Measurements from ENCODE around the gene ANAPC16. TPM values are rescaled to one million over a fixed set of nuclear protein-coding genes. Genes with fewer than 3 reads are reported as not detected.

ANAPC16 gene
- total and polyA plus RNA-seq, 2 donors (not counting 1 experiment from before 2014, with no cell fraction given): 104 to 132 TPM

DNA sequence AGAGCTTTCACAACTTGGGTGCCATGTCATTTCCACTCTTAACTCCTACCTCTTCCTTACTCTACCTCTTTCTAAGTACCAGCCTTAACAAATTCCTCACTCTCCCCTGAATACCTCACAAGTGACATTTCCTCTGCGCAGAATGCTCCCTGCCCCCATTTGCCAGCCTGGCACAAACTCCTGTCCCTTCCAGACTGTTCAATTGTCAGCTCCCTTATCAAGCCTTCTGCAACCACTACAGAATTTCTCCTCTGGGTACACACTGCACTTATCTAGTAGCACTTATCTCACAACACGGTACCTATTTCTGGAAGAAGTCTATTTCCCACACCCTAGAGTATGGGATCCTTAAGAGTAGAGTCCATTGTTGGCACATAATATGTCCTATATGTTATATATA, 39.1 kb upstream of the ANAPC16 start:
- WGBS (ENCODE audit: insufficient coverage): 100% methylated on average over 1 of the region's 2 CpGs
- H3K27me3 ChIP-seq (replicated peaks in 1 of 4; ENCODE audit: control extremely low read depth in 1 of 4, control insufficient read depth in 3 of 4, insufficient read depth in 4 of 4, low read length in 3 of 4): no peaks in the 10 kb centered on the region
- H3K4me1 ChIP-seq (ENCODE audit: control insufficient read depth in 2 of 2, insufficient read depth in 2 of 2, low read length in 2 of 2): peaks cover 12% of the 10 kb centered on the region in 2 donors
- H3K36me3 ChIP-seq (replicated peaks in 1 of 2; ENCODE audit: control extremely low read depth in 1 of 2, control insufficient read depth in 1 of 2, extremely low read depth in 1 of 2, insufficient read depth in 2 of 2, low read length in 1 of 2): peaks cover 4 to 12% of the 10 kb centered on the region in 2 experiments
- H3K4me2 ChIP-seq (replicated peaks; ENCODE audit: low read depth, low read length, poor library complexity, severe bottlenecking): no peak overlapping the region
- H3K4me3 ChIP-seq (ENCODE audit: control extremely low read depth in 1 of 5, extremely low read depth in 1 of 5, insufficient read depth in 1 of 5, low read depth in 2 of 5, low read length in 4 of 5): no peak overlapping the region
- no peaks in the 10 kb centered on the region for H3K9me3 Mint-ChIP-seq (ENCODE audit: insufficient read depth)
- no peak for DNase-seq
- H3K79me2 ChIP-seq (ENCODE audit: control insufficient read depth, insufficient read depth, low read length): no peaks in the 10 kb centered on the region
- intact Hi-C loops (cut with micrococcal nuclease): no loop called here
- H3K4me1 Mint-ChIP-seq: peaks cover 14% of the 10 kb centered on the region
- H2AFZ ChIP-seq (ENCODE audit: insufficient read depth, low read depth, low read length, poor library complexity, severe bottlenecking): no peak overlapping the region
- no peaks in the 10 kb centered on the region for H3K27me3 Mint-ChIP-seq
- no peak overlapping the region for H3K9ac ChIP-seq (ENCODE audit: low read length)
- no peak for TF ChIP-seq EZH2 (IDR thresholded peaks at IDR 0.05; ENCODE audit: borderline replicate concordance, insufficient read depth, low read depth, low read length, poor library complexity, severe bottlenecking)
- TF ChIP-seq, protein P1, sequence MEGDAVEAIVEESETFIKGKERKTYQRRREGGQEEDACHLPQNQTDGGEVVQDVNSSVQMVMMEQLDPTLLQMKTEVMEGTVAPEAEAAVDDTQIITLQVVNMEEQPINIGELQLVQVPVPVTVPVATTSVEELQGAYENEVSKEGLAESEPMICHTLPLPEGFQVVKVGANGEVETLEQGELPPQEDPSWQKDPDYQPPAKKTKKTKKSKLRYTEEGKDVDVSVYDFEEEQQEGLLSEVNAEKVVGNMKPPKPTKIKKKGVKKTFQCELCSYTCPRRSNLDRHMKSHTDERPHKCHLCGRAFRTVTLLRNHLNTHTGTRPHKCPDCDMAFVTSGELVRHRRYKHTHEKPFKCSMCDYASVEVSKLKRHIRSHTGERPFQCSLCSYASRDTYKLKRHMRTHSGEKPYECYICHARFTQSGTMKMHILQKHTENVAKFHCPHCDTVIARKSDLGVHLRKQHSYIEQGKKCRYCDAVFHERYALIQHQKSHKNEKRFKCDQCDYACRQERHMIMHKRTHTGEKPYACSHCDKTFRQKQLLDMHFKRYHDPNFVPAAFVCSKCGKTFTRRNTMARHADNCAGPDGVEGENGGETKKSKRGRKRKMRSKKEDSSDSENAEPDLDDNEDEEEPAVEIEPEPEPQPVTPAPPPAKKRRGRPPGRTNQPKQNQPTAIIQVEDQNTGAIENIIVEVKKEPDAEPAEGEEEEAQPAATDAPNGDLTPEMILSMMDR (IDR thresholded peaks at IDR 0.05): no peak
- no peaks in the 10 kb centered on the region for H4K20me1 ChIP-seq (ENCODE audit: control insufficient read depth, insufficient read depth, low read length, poor library complexity, severe bottlenecking)
- no peak overlapping the region for H3K27ac Mint-ChIP-seq
- H3K9me3 ChIP-seq (ENCODE audit: control extremely low read depth in 1 of 3, control insufficient read depth in 2 of 3, insufficient read depth in 1 of 3, low read length in 2 of 3): no peaks in the 10 kb centered on the region
- ATAC-seq (ENCODE audit: low read depth): no peak
- CTCF ChIA-PET: no interaction called here
- no peak overlapping the region for H3K4me3 Mint-ChIP-seq
- no peak overlapping the region for H3K27ac ChIP-seq (ENCODE audit: low read length in 2 of 2)
- POLR2A ChIA-PET: no interaction called here

DNA sequence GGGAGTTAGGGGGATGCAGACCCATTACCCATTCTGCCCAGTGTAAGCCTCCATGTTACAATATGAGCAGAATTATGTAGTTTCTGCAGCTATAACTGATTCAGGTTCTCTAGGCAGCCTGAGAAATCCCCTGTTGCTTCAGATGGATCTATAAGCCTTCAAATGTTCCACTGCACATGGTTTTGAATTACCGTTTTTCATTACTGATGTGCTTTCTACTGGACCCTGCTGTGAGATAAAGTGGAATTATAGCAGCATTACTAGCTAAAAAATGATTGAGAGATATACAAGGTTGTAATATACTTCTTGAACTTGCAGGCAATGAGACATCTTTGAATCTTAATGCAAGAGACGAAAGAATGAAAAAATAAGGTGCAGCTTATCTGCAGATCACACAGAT, 38.4 kb upstream of the ANAPC16 start:
- H3K79me2 ChIP-seq (ENCODE audit: control insufficient read depth, insufficient read depth, low read length): no peaks in the 10 kb centered on the region
- intact Hi-C loops (cut with micrococcal nuclease): no loop called here
- Mint-ChIP-seq H3K27me3 (no peaks in the 10 kb centered on the region), H3K9me3 (ENCODE audit: insufficient read depth) (no peaks in the 10 kb centered on the region), H3K27ac (no peak overlapping the region), H3K4me1 (peaks cover 14% of the 10 kb centered on the region), H3K4me3 (no peak overlapping the region)
- TF ChIP-seq EZH2 (IDR thresholded peaks at IDR 0.05; ENCODE audit: borderline replicate concordance, insufficient read depth, low read depth, low read length, poor library complexity, severe bottlenecking): no peak
- TF ChIP-seq, protein P1 (IDR thresholded peaks at IDR 0.05): no peak
- H3K4me2 ChIP-seq (replicated peaks; ENCODE audit: low read depth, low read length, poor library complexity, severe bottlenecking): no peak overlapping the region
- CTCF ChIA-PET: no interaction called here
- no peak overlapping the region for H2AFZ ChIP-seq (ENCODE audit: insufficient read depth, low read depth, low read length, poor library complexity, severe bottlenecking)
- H3K27me3 ChIP-seq (replicated peaks in 1 of 4; ENCODE audit: control extremely low read depth in 1 of 4, control insufficient read depth in 3 of 4, insufficient read depth in 4 of 4, low read length in 3 of 4): no peaks in the 10 kb centered on the region
- peaks cover 8 to 12% of the 10 kb centered on the region in 2 experiments for H3K36me3 ChIP-seq (replicated peaks in 1 of 2; ENCODE audit: control extremely low read depth in 1 of 2, control insufficient read depth in 1 of 2, extremely low read depth in 1 of 2, insufficient read depth in 2 of 2, low read length in 1 of 2)
- H3K4me3 ChIP-seq (ENCODE audit: control extremely low read depth in 1 of 5, extremely low read depth in 1 of 5, insufficient read depth in 1 of 5, low read depth in 2 of 5, low read length in 4 of 5): no peak overlapping the region
- H3K27ac ChIP-seq (ENCODE audit: low read length in 2 of 2): no peak overlapping the region
- WGBS (ENCODE audit: insufficient coverage): 100% methylated on average over 1 of the region's 2 CpGs
- POLR2A ChIA-PET: no interaction called here
- peaks cover 12% of the 10 kb centered on the region in 2 donors for H3K4me1 ChIP-seq (ENCODE audit: control insufficient read depth in 2 of 2, insufficient read depth in 2 of 2, low read length in 2 of 2)
- no peak for ATAC-seq (ENCODE audit: low read depth)
- no peaks in the 10 kb centered on the region for H3K9me3 ChIP-seq (ENCODE audit: control extremely low read depth in 1 of 3, control insufficient read depth in 2 of 3, insufficient read depth in 1 of 3, low read length in 2 of 3)
- H3K9ac ChIP-seq (ENCODE audit: low read length): no peak overlapping the region
- no peaks in the 10 kb centered on the region for H4K20me1 ChIP-seq (ENCODE audit: control insufficient read depth, insufficient read depth, low read length, poor library complexity, severe bottlenecking)
- no peak for DNase-seq

Data from B cell (primary cell).